ENCODE data around the gene GRAMD1B.

Gene GRAMD1B

DNA sequence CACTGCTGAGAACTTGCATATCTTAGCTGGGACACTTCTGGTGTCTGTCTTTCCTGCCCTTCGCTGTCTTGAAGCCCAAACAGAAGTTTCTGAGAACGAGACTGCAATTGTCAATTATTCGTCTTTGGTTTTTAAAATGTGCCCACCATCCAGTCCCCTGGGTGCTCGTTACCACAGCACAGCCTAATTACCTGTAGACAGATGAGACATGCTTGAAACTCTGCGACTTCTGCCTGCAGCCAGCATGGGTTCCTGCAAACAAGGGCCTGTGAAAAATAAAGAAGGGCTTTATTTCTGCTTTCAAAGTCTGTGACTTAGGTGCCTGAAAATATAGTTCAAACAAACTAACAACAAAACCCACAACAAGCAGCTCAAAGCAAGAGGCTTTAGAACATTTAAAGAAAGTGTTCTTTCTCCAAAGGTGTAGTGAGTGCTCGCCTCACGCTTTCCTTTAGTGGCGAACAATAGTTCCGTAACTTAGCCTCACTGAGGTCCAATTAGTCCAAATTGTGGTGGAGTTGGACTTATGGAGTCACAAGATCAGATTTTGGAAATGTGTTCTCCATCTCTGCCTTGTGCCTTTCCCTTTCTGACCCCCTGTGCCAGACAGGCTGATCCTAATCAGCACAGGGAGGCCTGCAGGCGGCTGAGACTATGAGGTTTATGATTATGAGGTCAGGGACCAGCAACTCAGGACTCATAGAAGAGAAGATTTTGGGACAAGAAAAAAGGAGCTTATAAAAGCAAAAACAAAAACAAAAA lies 20.4 kb upstream of the GRAMD1B start:
- DNase-seq, result no peak

DNA sequence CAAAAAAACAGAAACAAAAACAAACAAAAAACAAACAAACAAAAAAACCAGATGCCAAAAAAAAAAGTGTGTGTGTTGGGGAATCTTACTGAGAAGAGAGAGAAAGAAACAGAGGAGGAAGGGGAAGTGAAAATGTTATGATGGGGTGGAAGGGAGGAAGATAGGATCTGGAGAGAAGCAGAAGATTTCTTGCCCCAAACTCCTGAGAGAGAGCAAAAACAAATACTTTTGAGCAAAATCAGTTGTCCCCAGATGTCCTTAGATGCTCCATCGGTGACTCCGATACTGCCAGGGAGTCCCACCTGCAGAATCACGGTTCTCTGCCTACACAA lies 19.9 kb upstream of the GRAMD1B start:
- no peak for DNase-seq

DNA sequence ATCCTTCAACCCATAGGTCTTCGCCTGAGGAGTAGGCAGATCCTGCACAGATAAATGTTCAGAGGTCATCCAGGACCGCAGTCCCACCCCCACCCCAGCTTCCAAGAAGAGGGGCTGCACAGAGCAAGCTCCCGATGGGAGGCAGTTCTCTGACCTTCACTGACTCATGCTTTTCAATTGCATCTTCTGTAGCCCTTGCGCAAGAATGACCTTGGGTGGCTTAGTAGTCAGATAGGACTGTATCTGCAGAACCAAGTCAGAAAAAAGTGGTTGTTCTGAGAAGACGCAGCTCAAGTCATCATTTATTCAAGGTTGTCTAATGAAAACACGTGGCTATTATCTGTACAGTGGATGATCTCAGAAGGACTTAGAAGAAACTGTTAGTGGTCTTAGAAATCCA lies 16.4 kb upstream of the GRAMD1B start:
- no peak for DNase-seq

GRCh38 chr11:123416566-123416965 lies 13.5 kb upstream of the GRAMD1B start:
- no peak for DNase-seq

DNA sequence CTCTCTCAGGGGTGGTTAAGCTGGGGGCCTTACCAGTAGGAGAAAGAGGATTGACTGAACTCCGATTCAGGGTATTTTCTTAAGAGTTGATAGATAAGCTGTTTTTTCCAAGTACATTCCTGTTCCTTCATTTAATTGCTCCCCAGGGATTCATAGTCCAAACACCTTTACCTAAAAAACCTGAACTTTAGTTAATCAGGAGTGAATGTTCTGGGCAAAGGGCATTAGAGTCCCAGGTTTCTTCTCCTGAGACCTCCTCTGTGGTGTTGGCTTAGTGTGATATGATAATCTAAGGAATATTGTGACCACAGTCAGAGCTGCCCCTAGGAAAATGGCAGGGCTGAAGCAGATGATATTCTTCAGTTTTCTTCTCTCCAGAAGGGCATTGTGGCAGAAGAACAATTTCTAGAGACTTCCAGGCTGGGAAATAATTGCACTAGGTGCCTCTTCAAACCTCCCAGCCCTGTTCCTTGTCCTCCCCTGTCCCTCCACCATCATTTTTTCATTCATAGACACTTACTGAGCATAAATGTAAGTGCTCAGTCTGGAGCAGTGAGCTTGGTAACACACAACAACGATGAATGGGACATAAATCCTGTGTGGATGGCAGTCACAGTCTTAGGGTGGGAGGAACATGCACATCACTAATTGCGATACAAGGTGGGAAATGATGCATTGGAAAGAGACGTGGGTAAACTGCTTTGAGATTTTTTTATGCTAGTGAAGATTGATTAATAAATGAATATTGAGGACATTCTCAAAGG lies 11.5 kb upstream of the GRAMD1B start:
- no peak for DNase-seq

DNA sequence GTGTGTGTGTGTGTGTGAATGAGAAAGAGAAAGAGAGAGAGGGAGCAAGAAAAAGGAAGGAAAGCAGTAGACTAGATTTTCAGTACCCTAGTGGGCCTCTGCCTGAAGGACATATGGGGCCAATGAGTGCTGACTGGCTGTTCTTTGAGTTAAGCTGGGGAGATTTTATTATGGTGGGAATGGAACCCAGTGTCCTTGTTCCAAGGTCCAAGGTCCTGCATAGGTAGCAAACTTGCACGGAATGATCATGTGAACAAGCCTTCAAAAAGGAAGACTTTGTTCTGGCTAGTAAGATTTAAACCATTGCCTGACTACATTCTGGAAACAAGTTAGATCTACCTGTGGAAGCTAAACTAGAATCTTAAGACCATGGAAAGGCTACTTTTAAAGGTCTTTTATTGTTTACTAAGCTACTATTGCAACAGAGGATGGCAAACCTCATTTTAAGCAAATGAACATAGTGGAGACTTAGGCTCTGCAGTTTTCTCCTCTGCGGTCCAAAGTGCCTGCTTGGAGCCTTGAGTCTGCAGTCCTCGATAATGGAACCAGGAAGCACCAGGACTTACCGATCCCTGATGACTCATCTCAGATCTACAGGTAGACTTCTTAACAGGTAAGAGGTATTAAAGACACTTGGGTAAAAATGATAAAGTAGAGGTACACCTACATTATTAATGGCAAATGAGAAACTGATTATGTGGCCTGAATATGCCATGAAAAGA lies 10.2 kb upstream of the GRAMD1B start:
- no peak for DNase-seq

DNA sequence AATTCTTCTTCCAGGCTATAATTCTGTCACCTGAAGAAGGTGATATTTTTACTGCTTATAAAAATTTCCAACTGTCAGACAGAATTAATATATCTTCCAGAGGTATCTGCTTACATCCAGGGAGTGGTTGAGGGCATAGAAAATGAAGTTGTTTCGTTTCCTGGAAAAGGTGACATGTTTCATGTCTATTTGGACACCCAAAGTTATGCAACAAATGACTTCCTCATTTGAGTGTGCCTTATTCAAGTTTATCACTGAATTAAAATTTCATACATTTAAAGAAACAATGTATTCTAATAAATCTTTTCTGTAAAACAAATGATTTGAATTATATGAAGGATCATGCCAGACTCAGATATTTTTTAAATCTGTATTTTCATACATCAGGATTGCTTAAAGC lies 8.5 kb upstream of the GRAMD1B start:
- no peak for DNase-seq

DNA sequence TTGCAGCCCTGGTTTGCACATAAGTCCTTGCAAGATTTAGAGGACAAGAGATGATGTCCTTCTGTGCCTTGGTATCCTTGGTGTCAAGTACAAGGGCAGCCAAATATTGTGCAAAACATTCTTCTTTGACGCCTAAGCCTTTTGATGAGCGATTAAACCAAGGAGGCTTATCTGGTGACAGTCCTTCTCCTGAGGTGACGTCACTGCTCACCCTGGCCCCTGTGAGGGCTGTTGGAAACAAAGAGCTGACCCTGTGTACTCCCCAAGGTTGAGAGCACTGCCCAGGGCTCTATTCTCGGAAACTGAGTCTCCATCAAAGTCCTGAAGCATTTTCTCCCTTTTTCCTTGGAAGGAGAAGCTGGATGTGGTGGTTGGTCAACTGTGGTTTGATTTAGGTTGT lies 4.7 kb upstream of the GRAMD1B start:
- DNase-seq, result no peak

DNA sequence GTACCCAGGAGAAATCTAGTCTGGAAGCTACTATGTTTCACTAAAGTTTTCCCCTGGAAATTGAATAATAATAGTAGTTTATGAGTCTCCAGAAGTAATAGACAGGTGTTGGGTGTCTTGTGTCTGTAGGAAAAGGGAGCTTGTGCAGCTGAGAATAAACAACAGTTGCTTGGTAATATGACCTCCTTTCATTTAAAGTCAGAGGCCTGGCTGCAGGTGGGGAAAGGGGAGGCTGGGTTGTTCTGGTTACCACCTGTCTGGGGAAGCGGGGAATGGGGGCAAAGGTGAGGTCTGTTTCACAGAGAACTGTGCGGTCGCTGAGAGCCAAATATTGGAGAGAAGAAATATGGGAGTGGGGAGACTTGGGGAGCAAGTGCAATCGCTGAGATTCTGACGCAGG lies 3.3 kb upstream of the GRAMD1B start:
- DNase-seq, result no peak

DNA sequence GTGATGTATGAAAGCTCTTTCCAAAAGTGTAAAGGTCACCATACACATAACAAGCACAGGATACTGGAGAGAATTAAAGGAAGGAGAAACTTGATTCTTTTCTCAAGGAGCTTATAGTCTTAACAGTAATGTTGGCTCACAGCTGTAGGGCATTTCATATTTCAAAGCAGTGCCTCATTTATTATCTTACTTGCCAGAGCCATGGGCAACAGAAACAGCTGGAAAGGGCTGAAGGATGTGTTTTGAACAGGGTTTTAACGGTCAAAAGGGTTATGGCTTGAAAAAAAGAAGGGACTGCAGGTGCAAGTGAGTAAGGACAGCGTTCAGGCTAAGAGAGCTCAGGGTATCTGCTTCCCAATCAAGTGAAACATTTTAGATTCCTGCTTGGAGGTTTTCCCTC lies 2.7 kb upstream of the GRAMD1B start:
- DNase-seq, result no peak

DNA sequence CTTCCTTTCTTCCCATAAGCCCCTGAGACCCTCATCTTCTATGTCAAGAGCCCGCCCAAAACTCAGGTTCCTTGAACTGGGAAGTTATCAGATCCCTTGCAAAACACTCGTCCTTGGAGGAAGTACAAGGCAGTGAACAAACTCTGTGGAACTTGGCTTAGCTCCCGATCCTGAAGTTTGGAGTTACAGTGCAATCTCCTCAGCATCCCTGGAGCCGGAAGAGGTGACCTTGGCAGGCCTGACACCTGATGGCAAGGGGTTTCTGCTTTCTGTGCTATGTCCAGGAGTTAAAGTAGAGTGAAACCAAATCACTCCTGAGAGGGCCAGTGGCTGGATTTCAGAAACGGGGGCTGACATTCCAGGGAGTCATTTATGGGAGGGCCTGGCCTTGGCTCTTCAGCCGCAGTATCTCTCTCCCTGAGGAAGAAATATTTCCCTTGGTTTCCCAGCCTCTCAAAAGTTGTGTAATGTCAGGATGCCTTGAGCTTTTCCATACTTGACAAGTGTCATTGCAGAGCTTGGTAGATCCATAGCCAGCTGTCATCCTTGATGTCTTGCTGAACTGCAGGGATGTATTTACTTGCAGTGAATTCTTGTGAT lies 1.9 kb upstream of the GRAMD1B start:
- no peak for DNase-seq

DNA sequence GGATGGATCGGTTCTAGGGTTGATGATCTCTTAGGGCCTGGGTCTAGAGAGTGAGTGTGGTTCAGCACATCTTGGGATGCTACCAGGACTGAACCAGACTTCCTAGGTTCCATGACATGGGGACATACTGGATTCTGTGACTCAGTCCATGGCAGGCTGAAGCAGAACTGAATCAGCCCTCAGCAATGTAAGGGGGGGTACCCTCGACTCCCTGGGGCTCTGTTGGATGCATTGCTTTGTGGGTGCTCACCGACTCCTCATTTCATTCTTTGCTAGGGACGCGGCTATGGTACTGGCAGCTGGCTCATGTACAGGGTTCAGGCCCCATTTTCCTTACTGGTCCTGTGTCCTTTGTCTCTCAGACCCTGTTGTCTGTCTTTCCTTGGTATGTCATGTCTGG lies 733 bp upstream of the GRAMD1B start:
- peak in 1 of 2 donors; percentile 3 for DNase-seq

DNA sequence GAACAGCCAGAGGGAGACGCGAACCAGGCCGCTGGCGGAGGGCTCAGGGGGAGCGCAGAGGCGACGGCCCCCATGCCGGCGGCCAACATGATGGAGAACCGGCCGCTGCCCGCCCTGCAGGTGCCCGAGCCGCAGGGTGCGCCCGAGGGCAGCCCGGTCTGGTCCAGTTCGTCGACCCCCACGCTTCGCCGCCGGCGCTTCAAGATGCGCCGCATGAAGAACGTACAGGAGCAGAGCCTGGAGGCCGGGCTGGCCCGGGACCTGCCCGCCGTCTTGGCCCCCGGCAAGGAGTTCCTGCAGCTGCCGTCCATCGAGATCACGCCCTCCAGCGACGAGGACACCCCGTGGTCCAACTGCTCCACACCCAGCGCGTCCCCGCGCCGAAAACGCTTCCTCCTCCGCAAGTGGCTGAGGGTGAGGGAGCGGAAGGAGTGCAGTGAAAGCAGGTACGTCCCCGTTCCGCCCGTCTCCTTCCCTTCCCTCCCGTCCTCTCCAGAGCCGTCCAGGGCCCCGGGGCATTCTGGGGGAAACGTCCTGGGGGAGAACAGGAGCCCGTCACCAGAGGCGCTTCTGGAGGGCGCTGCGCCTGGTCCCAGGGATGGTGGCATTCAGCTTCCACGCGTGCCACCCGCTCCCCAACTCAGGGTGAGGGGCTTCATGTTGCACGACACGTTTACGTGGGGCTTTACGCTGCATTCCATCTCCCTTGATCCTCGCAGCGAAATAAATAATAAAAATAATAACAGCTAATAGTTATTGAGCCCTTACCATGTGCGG lies 840 bp downstream of the GRAMD1B start:
- DNase-seq, result peak; percentile 35 to 53

GRCh38 chr11:123431619-123432018 lies 1.6 kb downstream of the GRAMD1B start:
- no peak for DNase-seq

GRCh38 chr11:123434262-123434661 lies 4.2 kb downstream of the GRAMD1B start:
- peak in 1 of 2 donors; percentile 9 for DNase-seq

GRCh38 chr11:123434911-123435310 lies 4.8 kb downstream of the GRAMD1B start:
- DNase-seq, result no peak

DNA sequence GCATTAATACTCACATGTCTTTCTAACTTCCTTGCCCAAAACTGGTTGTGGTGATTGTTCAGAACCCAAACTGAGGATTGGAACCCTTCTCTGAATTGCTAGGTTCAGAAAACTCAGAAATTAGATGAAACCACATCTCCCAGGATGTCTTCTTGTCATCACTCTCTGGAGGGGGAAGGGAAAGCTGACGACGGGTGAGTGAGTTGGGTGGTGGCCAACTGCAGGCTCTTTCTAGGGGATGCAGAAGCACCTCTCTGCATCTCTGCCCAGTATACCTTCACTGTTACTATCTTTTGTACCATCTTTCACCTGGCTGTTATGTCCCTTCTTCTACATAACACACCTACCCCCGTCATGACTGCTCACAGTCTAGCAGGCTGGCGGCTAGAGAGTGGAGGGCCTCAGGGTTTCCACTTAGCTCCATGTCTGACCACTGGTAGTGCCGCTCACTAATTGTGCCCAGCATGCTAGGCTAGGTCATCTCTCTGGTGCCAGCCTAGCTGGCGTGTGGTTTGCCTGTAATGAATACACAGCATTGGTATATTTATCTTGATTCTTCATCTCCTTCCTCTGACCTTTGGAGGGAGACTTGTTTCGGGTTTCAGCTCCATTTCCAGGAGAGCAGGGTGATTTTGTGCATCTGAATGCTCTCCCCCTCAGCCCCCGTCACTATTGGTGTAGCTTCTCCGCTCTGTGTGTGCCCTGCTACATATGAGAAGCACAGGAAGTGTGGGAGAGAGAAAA lies 7.3 kb downstream of the GRAMD1B start:
- no peak for DNase-seq

DNA sequence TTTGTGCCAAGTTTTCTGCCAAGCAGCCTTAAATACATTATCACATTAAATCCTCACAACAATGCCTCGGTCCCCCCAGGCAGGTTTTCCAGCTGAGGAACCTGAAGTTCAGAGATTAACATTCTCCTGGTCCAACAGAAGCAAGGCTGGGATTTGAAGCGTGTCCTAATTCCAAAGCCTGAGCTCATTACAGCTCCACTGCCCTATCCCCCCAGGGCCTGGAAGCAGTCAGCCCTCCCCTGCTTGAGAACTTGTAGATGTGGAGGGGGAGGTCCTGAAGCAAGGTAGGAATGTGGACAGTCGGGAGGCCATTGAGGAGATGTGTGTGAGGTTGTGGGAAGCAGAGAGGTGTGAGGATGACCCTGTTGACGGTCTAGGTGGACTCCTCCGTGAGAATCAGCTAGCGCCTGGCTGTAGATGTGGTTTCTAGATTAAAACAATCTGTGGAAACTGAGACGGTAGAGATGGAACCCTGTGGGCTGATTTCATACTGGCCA lies 8.1 kb downstream of the GRAMD1B start:
- DNase-seq, result no peak

DNA sequence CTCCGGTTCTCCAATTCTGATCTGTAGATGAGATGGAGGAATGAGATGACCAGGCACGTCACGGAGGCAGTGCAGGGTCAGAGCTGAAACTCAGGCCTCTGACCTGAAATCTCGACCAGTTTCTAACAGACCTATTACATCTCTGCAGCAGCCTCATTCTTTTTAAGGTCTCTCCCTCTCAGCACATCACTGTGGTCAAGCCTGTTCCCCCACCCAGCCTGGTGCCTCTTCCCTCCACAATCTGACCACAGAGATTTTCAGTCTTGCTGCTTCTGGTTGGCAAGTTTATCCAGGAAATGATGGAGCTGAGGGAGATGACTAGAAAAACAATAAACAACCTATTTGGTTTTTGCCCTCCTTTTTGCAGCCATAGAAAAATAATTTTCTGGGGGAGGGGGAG lies 9.5 kb downstream of the GRAMD1B start:
- no peak for DNase-seq

DNA sequence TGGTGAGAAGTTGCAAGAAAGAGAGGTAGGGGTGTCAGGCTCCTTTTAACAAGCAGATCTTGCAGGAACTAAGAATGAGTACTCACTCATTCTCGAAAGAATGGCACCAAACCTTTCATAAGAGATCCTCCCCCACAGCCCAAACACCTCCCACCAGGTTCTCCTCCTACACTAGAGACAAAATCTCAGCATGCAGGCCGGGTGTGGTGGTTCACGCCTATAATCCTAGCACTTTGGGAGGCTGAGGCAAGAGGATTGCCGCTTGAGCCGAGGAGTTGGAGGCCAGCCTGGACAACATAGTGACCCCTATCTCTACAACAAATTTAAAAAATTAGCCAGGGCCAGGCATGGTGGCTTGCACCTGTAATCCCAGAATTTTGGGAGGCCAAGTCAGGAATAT lies 11.1 kb downstream of the GRAMD1B start:
- DNase-seq, result no peak

DNA sequence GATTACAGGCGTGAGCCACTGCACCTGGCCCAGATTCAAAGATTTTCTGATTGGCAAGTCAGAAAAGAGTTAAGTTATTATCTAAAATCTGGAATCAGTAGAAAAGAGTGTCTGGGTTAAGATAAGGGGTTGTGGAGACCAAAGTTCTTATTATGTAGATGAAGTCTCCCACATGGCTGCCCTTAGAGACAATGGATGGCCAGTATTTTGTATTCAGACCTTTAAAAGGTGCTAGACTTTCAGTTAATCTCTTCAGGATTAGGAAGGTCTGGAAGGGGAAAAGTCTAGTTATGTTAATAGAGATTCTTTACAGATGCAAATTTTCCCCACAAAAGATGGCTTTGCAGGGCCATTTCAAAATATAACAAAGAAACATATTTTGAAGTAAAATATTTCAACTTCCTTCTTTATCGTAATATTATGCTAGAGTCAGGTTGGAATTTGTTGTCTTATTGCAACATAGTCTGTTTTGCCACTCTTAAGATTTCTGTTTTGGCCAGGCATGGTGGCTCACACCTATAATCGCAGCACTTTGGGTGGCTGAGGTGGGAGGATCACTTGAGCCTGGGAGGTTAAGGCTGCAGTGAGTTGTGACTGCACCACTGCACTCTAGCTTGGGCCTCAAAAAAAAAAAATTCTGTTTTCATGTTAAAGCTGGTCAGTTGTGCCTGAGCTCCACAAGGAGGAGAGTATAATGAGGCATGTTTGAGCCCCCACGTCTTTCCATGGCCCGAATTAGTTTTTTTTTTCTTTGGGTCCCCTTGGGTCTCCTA lies 14.0 kb downstream of the GRAMD1B start:
- DNase-seq, result no peak

All from activated CD4-positive, alpha-beta T cell treated with anti-CD3 and anti-CD28 coated beads for 4 hours (primary cell).